Ammon's horn (tissue), 1 donor: ENCODE measurements around the gene UQCRHL.
"Not testable (repeated sequence)": the region's sequence is repeated elsewhere in the genome, so short reads cannot be mapped to it uniquely, and the experiment has no call there.

Experiments
- DNase-seq: peaks from one replicate; pipeline ENCODE4 v3.0.0-alpha.2; 2016; ENCODE audit warnings: low spot score

UQCRHL gene

GRCh38 chr1:15835205-15835740, 27.8 kb upstream of the UQCRHL start:
- DNase-seq = no peak

DNA sequence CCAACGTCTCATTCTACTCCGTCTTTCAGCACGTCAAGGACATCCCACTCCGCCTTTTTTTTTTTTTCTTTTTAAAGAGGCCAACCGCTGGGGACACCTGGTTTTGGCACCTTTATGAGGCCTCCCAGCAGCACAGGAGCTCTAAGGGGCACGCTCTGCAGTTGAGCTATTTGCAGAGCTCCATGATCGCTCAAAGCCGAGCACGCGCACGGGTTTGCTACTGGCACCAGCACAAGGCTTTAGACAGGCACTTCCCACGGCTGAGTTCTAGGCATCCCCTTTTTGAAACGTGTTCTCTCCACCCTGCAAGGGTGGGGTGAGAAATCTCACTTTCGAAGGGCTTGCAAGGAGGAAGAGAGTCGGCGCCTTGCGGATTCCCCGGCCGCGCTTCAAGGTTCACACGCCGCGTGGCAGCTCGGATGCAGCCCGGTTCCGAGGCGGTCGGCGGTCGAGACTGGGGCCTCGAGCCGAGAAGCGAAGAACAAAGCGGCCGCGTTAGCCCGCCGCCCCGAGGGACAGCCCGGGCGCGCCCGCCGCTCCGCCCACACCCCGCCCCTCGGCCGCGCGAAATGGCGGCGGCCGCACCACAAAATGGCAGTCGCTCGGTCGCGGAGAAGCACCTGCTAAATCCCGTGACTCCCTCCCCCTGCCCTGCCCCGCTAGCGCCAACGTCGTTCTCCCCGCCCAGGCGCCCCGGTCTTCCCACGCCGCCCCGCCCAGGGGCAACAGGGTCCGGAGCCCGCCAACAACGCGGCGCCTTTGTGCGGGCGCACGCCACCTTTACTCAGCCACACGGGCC, 27.2 kb upstream of the UQCRHL start:
- DNase-seq = peak; percentile 91

DNA sequence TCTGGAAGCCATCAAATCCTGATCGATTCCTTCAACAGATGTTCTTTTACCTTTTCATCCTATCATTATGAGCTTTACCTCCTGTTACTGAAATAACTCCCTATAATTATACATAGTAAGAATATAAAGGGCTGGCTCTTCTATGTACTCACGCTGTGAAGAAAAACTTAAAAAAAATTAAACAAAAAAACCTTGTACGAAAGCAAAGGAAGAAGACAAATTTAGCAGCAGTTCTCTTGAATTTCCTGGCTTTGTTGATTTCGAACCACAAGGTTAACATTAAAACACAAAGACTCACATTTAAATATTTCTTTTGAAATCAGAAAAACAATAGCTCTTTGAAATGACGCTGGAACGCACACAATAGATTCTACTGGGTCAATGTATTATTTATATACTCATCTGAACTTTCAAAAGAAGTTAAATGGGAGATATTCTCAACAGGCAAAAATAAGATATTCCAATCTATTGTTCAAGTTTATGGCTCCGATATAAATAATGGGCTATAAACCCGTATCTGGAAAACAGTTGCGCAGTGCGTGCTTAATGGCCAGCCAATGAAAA, 26.5 kb upstream of the UQCRHL start:
- no peak for DNase-seq

DNA sequence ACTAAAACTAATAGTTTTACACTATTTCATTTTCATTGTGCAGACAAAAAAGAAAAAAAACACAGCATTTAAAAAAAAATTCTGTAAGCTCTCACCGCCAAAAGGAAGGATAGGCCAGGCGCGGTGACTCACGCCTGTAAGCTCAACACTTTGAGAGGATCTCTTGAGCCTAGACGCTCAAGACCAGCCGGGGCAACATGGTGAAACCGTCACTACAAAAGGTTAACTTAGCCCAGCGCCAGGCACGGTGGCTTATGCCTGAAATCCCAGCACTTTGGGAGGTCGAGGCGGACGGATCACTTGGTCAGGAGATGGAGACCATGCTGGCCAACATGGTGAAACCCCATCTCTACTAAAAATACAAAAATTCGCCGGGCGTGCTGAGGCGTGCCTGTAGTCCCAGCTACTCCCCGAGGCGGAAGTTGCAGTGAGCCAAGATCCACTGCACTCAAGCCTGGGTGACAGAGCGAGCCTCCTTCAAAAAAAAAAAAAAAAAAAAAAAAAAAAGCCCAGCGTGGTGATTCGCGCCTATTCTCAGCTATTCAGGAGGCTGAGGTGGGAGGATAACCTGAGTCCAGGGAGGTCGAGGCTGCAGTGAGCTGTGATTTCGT, 25.7 kb upstream of the UQCRHL start:
- DNase-seq = peak; percentile 69

DNA sequence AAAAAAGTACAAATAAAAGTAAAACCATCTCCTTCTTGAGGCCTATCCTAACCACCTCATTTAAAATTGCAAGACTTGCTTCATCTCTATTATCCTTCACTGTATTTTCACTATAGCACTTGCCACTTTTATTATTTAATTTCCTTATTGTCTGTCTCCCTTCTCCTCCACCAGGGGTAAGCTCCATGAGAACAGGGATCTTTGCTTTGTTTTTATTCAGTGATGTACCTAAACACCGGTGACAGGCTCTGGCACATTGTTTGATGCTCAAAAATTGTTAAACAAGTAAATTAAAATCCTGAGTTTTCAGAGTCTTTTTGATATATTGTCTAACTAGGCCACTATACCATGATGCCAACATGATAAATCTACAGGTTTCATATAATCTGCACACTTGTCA, 22.8 kb upstream of the UQCRHL start:
- no peak for DNase-seq

GRCh38 chr1:15828931-15829330, 21.5 kb upstream of the UQCRHL start:
- DNase-seq = not testable (repeated sequence)

DNA sequence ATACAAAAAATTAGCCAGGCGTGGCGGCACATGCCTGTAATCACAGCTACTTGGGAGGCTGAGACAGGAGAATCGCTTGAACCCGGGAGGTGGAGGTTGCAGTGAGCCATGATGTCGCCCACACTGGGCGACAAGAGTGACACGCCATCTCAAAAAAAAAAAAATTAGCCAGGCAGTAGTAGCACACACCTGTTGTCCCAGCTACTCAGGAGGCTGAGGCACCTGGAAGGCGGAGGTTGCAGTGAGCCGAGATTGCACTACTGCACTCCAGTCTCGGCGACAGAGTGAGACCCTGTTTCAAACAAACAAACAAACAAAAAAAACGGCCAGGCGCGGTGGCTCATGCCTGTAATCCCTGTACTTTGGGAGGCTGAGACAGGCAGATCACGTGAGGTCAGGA, 20.1 kb upstream of the UQCRHL start:
- not testable (repeated sequence) for DNase-seq

DNA sequence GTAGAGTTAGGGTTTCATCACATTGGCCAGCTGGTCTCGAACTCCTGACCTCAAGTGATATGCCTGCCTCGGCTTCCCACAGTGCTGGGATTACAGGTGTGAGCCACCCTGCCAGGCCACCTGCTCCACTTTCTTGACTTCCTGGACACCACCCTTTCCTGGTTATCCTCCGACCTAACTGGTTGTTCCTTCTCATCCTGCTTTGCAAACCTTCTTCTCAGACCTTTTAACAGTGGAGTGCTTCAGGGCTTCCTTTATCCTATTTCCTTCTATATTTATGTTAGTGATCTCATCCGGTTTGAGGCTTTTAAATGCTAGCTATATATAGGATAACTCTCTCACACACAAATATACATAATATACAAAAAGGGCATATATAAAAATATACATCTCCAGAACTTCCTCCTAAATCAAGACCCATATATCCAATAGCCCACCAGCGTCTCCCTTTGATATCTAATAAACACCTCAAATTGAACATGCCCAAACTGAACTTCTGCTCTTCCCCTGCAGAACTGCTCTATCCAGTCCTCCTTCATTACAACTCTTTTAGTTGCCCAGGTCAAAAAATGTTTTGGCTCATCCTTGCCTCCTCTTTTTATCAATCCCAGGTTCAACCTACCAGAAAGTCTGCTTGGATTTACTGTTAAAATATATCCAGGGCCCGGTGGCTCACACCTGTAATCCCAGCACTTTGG, 19.5 kb upstream of the UQCRHL start:
- no peak for DNase-seq

DNA sequence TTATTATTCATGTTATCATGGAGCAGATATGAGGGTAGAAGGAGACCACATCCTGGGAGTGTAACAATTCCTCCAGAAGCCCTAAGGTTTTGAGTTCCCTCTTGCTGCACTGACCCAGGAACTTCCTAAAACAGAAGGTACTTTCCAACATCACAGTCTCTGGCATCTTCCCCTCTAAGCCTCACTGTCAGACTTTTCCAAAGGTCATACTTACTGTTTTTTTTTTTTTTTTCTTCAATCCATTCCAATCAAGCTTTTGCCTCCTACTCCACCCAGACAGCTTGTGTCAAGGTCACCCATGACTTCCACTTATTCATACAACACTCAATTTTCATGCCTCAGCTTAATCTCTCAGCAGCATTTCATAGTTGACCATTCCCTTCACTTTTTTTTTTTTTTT, 18.4 kb upstream of the UQCRHL start:
- DNase-seq = no peak

DNA sequence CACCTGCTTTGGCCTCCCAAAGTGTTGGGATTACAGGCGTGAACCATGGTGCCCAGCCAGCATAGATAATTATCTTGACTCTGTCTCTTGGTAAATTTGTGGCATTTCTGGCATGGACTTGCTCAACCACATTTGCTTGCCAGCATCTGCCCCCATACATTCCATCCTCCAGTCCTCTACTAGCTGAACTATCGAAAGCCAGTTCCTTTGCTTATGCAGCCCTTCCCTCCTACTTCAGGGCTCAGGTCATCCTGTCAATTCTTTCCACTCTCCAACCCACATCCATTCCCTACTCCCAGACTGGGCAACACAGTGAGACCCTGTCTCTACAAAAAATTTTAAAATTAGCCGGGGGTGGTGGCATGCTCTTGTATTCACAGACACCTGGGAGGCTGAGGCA, 13.0 kb upstream of the UQCRHL start:
- DNase-seq = no peak

DNA sequence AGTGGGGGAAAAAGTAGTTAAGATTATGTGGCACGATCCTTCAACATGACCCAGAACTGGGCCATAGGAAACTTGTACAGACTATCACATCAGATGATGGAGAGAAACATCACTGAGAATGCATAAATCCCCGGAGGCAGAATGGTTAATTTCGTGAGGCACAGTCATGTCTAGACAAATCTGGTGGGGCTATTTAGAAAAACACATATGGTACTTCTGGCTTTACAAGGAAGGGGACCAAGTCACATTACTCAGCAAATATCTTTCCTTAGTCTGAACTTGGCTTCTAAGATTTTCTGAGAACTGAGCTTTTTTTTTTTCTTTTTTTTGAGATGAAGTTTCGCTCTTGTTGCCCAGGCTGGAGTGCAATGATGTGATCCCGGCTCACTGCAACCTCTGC, 9.2 kb upstream of the UQCRHL start:
- no peak for DNase-seq

DNA sequence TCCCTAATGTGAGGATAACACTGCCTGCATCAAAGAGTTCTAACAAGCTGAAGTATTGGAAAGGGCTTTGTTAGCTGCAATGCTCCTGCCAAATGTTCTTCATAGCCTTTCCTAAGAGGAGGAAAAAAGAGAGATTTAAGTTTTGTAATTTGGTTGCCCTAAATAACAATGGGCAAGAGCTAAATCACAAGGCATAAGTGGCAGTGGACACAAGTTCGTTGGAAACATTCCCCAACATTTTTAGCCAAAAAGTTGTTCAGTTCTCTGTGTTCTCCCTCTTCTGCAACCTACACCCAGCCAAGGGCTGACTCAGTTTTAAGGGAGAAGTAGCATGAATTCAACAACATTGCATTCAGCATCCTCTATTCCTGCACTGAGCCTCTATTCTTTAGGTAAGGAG, 2.6 kb upstream of the UQCRHL start:
- DNase-seq = peak; percentile 56

- no peak for DNase-seq
Observed at GRCh38 chr1:15808955-15809354, 1.5 kb upstream of the UQCRHL start.

DNA sequence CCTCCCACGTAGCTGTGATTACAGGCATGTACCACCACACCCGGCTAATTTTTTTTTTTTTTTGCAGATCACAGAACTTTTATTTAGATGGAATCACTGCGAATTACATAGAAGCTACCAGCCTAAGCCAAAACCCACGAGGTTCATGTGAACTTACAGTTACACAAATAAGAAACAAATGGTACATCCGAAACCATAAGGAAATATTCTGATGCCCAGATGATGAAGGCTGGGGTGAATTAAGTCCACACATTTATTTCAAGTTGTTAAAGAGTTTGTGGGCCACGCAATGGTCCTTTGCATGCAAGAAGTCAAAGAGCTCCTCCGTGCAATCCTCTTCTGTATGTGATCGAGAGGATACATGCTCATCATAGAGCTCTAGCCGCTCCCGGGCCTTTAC, 328 bp downstream of the UQCRHL start:
- no peak for DNase-seq

DNA sequence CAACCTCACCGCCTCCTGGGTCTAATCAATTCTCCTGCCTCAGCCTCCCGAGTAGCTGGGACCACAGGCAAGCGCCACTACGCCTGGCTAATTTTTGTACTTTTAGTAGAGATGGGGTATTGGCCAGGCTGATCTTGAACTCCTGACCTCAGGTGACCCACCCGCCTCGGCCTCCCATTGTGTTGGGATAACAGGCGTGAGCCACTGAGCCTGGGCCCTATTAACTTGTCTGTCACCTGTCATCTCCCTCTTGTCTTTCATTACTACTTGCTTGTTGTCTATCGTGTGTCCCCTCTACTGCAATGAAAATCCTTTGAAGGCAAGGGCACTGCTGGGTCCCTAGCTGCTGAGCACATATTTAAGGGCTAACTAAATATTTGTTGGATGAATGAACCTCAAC, 3.4 kb downstream of the UQCRHL start:
- DNase-seq = no peak

DNA sequence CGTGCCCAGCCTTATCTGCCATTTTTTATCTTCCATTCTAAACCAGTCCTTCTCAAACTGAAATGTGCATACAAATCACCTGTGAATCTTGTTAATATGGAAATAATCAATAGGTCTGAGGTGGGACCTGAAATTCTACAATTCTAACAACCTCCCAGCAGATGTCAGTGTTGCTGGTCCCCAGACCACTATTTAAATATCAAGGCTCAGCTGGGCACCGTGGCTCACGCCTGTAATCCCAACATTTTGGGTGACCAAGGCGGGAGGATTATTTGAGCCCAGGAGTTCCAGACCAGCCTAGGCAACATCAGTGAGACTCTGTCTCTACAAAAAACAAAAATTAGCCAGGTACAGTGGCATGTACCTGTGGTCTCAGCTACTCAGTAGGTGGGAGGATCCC, 4.1 kb downstream of the UQCRHL start:
- no peak for DNase-seq

DNA sequence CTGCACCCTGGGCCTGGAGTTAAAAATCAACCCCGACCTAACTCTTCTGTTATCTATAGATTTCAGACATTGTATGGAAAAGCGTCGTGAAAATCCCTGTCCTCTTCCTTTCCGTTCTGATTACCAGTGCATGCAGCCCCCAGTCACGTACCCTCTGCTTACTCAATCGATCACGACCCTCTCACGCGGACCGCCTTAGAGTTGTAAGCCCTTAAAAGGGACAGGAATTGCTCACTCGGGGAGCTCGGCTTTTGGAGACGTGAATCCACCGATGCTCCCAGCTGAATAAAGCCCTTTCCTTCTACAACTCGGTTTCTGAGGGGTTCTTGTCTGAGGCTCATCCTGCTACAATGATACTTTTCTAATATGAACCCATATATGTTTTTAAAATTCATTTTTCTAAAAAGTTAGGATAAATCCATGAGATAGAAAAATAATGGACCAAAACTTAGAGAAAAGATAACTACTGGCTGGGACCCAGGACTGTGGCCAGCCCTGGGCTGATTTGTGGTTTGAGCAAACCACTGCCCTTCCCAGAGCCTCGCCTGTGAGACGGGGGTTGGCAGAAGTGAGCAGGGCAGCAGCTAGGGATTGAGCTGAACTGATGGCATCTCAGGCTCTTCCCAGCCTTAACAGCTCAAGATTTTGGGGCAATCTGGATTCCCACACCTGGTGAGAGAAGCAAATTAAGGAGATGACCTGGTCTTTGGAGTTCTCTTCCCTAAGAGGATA, 5.0 kb downstream of the UQCRHL start:
- DNase-seq = no peak

GRCh38 chr1:15799928-15800835, 7.3 kb downstream of the UQCRHL start:
- DNase-seq = peak; percentile 27

- DNase-seq = peak; percentile 37
Observed at GRCh38 chr1:15799004-15799867, 8.2 kb downstream of the UQCRHL start.
